SK-N-SH treated with all-trans-retinoic acid at 6 μM for 48 hours (cell line): ENCODE measurements around the gene STOML1.

Experiments
- ATAC-seq: fragments of 200-7000 bp; cut with Tn5 transposase; 3 replicates; pipeline ENCODE4 v1.9.1; 2020; ENCODE audit warnings: mild to moderate bottlenecking, moderate library complexity
- ARNTL ChIP-seq: fragments of 450-650 bp; formaldehyde crosslinking; IDR thresholded peaks from 2 replicates; pipeline ENCODE4 v1.5.0; 2020; ENCODE audit warnings: low read depth, mild to moderate bottlenecking, moderate library complexity, borderline replicate concordance
- BACH2 ChIP-seq: fragments of 250-450 bp; sonication (Bioruptor Pico); IDR thresholded peaks from 2 replicates; pipeline ENCODE4 v1.9.0; 2021; ENCODE audit warnings: mild to moderate bottlenecking, borderline replicate concordance
- CSDC2 ChIP-seq: fragments of 250-450 bp; sonication (Bioruptor Pico); IDR thresholded peaks from 2 replicates; pipeline ENCODE4 v1.5.0; 2020; ENCODE audit warnings: mild to moderate bottlenecking, moderate library complexity
- ESRRG ChIP-seq: fragments of 250-450 bp; sonication (Bioruptor Pico); IDR thresholded peaks from 2 replicates; pipeline ENCODE4 v1.6.1; 2021; ENCODE audit warnings: mild to moderate bottlenecking
- GLIS3 ChIP-seq: fragments of 250-450 bp; sonication (Bioruptor Pico); IDR thresholded peaks from 2 replicates; pipeline ENCODE4 v1.5.0; 2020; ENCODE audit warnings: mild to moderate bottlenecking, moderate library complexity
- PATZ1 ChIP-seq: fragments of 250-450 bp; sonication (Bioruptor Pico); IDR thresholded peaks from 2 replicates; pipeline ENCODE4 v1.8.0; 2020; ENCODE audit warnings: mild to moderate bottlenecking, moderate library complexity, borderline replicate concordance
- POU6F1 ChIP-seq: fragments of 250-450 bp; sonication (Bioruptor Pico); IDR thresholded peaks from 2 replicates; pipeline ENCODE4 v1.8.0; 2021; ENCODE audit warnings: low read depth, mild to moderate bottlenecking, moderate library complexity, borderline replicate concordance
- RARB ChIP-seq: fragments of 250-450 bp; sonication (Bioruptor Pico); IDR thresholded peaks from 2 replicates; pipeline ENCODE4 v1.8.0; 2021; ENCODE audit warnings: mild to moderate bottlenecking, moderate library complexity
- SNAI2 ChIP-seq: fragments of 250-450 bp; sonication (Bioruptor Pico); IDR thresholded peaks from 2 replicates; pipeline ENCODE4 v1.5.0; 2020; ENCODE audit warnings: mild to moderate bottlenecking, moderate library complexity
- TOX ChIP-seq: fragments of 250-450 bp; sonication (Bioruptor Pico); IDR thresholded peaks from 2 replicates; pipeline ENCODE4 v1.8.0; 2021; ENCODE audit warnings: mild to moderate bottlenecking, moderate library complexity, borderline replicate concordance
- TSHZ2 ChIP-seq: fragments of 250-450 bp; sonication (Bioruptor Pico); IDR thresholded peaks from 2 replicates; pipeline ENCODE4 v1.5.0; 2020; ENCODE audit warnings: mild to moderate bottlenecking, moderate library complexity
- ZFP3 ChIP-seq: fragments of 250-450 bp; sonication (Bioruptor Pico); IDR thresholded peaks from 2 replicates; pipeline ENCODE4 v1.5.0; 2020; ENCODE audit warnings: mild to moderate bottlenecking, moderate library complexity
- ZFP30 ChIP-seq: fragments of 450-650 bp; formaldehyde crosslinking; IDR thresholded peaks from 2 replicates; pipeline ENCODE4 v1.5.0; 2022; ENCODE audit warnings: mild to moderate bottlenecking, moderate library complexity
- ZNF565 ChIP-seq: fragments of 450-650 bp; formaldehyde crosslinking; conservative IDR thresholded peaks from 2 replicates; pipeline ENCODE4 v1.5.0; 2020; ENCODE audit warnings: low read depth, mild to moderate bottlenecking, moderate library complexity
- ZNF70 ChIP-seq: fragments of 450-650 bp; formaldehyde crosslinking; IDR thresholded peaks from 2 replicates; pipeline ENCODE4 v1.5.0; 2020; ENCODE audit warnings: mild to moderate bottlenecking, moderate library complexity
- ZNF8 ChIP-seq: fragments of 450-650 bp; formaldehyde crosslinking; IDR thresholded peaks from 2 replicates; pipeline ENCODE4 v1.5.0; 2020; ENCODE audit warnings: mild to moderate bottlenecking, moderate library complexity
- TF ChIP-seq, protein P1 (sequence below): fragments of 250-450 bp; sonication (Bioruptor Pico); IDR thresholded peaks from 2 replicates; pipeline ENCODE4 v1.5.1; 2020; ENCODE audit warnings: low read depth, mild to moderate bottlenecking, moderate library complexity
- TF ChIP-seq, protein P2 (sequence below): fragments of 250-450 bp; sonication (Bioruptor Pico); IDR thresholded peaks from 2 replicates; pipeline ENCODE4 v1.5.1; 2021; ENCODE audit warnings: mild to moderate bottlenecking, moderate library complexity

The STOML1 gene

DNA sequence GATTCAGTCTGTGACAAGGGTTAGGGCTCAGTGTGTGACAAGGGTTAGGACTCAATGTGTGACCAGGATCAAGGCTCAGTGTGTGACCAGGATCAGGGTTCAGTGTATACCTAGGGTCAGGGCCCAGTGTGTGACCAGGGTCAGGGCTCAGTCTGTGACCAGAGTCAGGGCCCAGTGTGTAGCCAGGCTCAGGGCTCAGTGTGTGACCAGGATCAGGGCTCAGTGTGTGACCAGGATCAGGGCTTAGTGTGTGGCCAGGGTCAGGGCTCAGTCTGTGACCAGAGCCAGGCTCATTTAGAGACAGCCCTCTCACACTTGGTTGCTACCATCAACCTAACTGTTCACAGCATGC, 41.6 kb downstream of the STOML1 start:
- ATAC-seq: no peak
- TF ChIP-seq BACH2: no peak
- TF ChIP-seq, protein P1, sequence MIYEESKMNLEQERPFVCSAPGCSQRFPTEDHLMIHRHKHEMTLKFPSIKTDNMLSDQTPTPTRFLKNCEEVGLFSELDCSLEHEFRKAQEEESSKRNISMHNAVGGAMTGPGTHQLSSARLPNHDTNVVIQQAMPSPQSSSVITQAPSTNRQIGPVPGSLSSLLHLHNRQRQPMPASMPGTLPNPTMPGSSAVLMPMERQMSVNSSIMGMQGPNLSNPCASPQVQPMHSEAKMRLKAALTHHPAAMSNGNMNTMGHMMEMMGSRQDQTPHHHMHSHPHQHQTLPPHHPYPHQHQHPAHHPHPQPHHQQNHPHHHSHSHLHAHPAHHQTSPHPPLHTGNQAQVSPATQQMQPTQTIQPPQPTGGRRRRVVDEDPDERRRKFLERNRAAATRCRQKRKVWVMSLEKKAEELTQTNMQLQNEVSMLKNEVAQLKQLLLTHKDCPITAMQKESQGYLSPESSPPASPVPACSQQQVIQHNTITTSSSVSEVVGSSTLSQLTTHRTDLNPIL (CRISPR knock-in tag): no peak

- no peak for ATAC-seq
- TF ChIP-seq POU6F1 (no peak), TOX (CRISPR knock-in tag) (no peak), RARB (CRISPR knock-in tag) (no peak), ARNTL (CRISPR knock-in tag) (no peak), BACH2 (no peak), ESRRG (no peak), CSDC2 (CRISPR knock-in tag) (no peak), PATZ1 (CRISPR knock-in tag) (no peak), ZNF8 (CRISPR knock-in tag) (no peak)
- TF ChIP-seq, protein P2, sequence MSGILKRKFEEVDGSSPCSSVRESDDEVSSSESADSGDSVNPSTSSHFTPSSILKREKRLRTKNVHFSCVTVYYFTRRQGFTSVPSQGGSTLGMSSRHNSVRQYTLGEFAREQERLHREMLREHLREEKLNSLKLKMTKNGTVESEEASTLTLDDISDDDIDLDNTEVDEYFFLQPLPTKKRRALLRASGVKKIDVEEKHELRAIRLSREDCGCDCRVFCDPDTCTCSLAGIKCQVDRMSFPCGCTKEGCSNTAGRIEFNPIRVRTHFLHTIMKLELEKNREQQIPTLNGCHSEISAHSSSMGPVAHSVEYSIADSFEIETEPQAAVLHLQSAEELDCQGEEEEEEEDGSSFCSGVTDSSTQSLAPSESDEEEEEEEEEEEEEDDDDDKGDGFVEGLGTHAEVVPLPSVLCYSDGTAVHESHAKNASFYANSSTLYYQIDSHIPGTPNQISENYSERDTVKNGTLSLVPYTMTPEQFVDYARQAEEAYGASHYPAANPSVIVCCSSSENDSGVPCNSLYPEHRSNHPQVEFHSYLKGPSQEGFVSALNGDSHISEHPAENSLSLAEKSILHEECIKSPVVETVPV (CRISPR knock-in tag): no peak
These were observed 42.6 kb downstream of the STOML1 start for GRCh38 chr15:73949496-73949895.

GRCh38 chr15:73948982-73949381, 43.1 kb downstream of the STOML1 start:
- TF ChIP-seq CSDC2 (CRISPR knock-in tag) (no peak), ZNF565 (CRISPR knock-in tag) (no peak)
- ATAC-seq: no peak

DNA sequence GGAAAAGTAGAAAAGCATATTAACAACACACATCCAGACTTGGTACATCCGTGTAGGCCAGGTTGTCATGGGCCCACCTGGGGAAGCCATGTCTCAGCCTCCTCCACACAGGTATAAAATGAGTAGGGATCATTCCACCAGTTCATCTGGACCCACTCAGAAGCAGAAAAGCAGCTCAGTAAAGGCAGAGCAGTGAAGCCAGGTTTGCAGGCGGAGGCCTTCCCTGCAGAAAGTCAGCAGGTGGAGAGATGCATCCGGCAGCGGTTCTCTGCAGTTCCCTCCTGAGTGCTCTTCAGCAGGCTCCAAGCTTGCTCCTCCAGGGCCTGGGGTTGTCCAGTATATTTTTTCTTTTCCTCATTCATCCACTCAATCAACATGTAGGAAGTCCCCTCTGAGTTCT, 43.7 kb downstream of the STOML1 start:
- TF ChIP-seq ESRRG: no peak
- TF ChIP-seq, protein P1 (CRISPR knock-in tag): no peak
- TF ChIP-seq BACH2: no peak
- TF ChIP-seq CSDC2 (CRISPR knock-in tag): no peak
- no peak for TF ChIP-seq ZNF70
- TF ChIP-seq TSHZ2 (CRISPR knock-in tag): no peak
- TF ChIP-seq ZFP3: no peak
- TF ChIP-seq POU6F1: no peak
- TF ChIP-seq SNAI2: no peak
- TF ChIP-seq GLIS3 (CRISPR knock-in tag): no peak
- no peak for TF ChIP-seq ZFP30 (CRISPR knock-in tag)
- TF ChIP-seq ARNTL (CRISPR knock-in tag): no peak
- no peak for ATAC-seq
